Endothelial cell of umbilical vein (primary cell): ENCODE results near the gene FUT7. TPM values are rescaled to one million over a fixed set of nuclear protein-coding genes. Genes with fewer than 3 reads are reported as not detected.

Experiments
- BruUV-seq: library from RNA; stranded (reverse); fragments of 400-500 nt; replicated peaks from 2 replicates; lab custom pipeline; 2021; lab: Mats Ljungman, UMichigan
- CTCF ChIA-PET: fragments of 300-600, 350-600 bp; sonication (Branson Sonifier 250); formaldehyde crosslinking; loops from one replicate; lab custom pipeline; 2021; ENCODE audit warnings: antibody characterized with exemption, inconsistent platforms; lab: Charles Lee
- POLR2A ChIA-PET: fragments of 300-600, 350-600 bp; sonication (Branson Sonifier 250); formaldehyde crosslinking; loops from one replicate; lab custom pipeline; 2021; ENCODE audit warnings: antibody characterized with exemption, inconsistent platforms; lab: Charles Lee
- DNase-seq: peaks from one replicate; pipeline ENCODE4 v3.0.0-alpha.2; 2011; ENCODE audit warnings: low read depth, low spot score
- FAIRE-seq: peaks from 2 replicates; lab custom pipeline; 2011; peaks lifted over from hg19 to GRCh38; lab: Jason Lieb, UNC
- H2AFZ ChIP-seq: 2 replicates; pipeline ENCODE4 v1.6.0; 2012; ENCODE audit warnings: low read depth, low read length, control low read depth, inconsistent platforms
- H3K27ac ChIP-seq: 2 replicates; pipeline ENCODE4 v1.5.1; 2011; ENCODE audit warnings: low read depth, mild to moderate bottlenecking, control low read depth, low read length, moderate library complexity; ENCODE audit not compliant: insufficient read depth
- H3K27me3 ChIP-seq, 2 experiments: 2 replicates each; pipeline versions ENCODE4 v1.6.0 to v1.6.1; 2011; ENCODE audit warnings: low read length in 2 of 2, mixed read lengths in 1 of 2; ENCODE audit not compliant: control insufficient read depth in 2 of 2, insufficient read depth in 2 of 2
- H3K36me3 ChIP-seq, 2 experiments: 2 replicates in 1 of 2; 3 replicates in 1 of 2; pipeline ENCODE4 v1.5.1; 2011; ENCODE audit warnings: low read length in 2 of 2, mild to moderate bottlenecking in 1 of 2, moderate library complexity in 1 of 2; ENCODE audit not compliant: control insufficient read depth in 2 of 2, insufficient read depth in 2 of 2; ENCODE audit errors: extremely low read depth in 1 of 2
- H3K4me1 ChIP-seq: 3 replicates; pipeline ENCODE4 v1.5.1; 2011; ENCODE audit warnings: mild to moderate bottlenecking, low read length; ENCODE audit not compliant: control insufficient read depth, insufficient read depth; ENCODE audit errors: extremely low read depth
- H3K4me2 ChIP-seq: 2 replicates; pipeline ENCODE4 v1.6.1; 2011; ENCODE audit warnings: low read length, control low read depth, mixed read lengths; ENCODE audit not compliant: insufficient read depth
- H3K4me3 ChIP-seq, 3 experiments: fragments of 200-600 bp in 1 of 3; sonication (generic), shearing (Covaris generic) in 1 of 3; replicated peaks in 1 of 3; 2 replicates each; pipeline ENCODE4 v1.5.1; 2011 to 2016; ENCODE audit warnings: control low read depth in 3 of 3, low read length in 3 of 3, mild to moderate bottlenecking in 2 of 3, inconsistent platforms in 1 of 3, low read depth in 1 of 3, moderate library complexity in 1 of 3; ENCODE audit not compliant: insufficient read depth in 1 of 3
- H3K79me2 ChIP-seq: 2 replicates; pipeline ENCODE4 v1.6.0; 2012; ENCODE audit warnings: low read length, inconsistent platforms; ENCODE audit not compliant: control insufficient read depth, insufficient read depth
- H3K9ac ChIP-seq: replicated peaks from 2 replicates; pipeline ENCODE3; 2011; ENCODE audit warnings: low read length, control low read depth; ENCODE audit not compliant: insufficient read depth; ENCODE audit errors: extremely low read depth
- H3K9me1 ChIP-seq: replicated peaks from 3 replicates; pipeline ENCODE4 v1.6.0; 2011; ENCODE audit warnings: mild to moderate bottlenecking, low read length; ENCODE audit not compliant: control insufficient read depth, insufficient read depth; ENCODE audit errors: extremely low read depth
- H3K9me3 ChIP-seq: replicated peaks from 2 replicates; pipeline ENCODE4 v1.5.1; 2012; ENCODE audit warnings: low read length, inconsistent platforms; ENCODE audit not compliant: control insufficient read depth, insufficient read depth
- H4K20me1 ChIP-seq: replicated peaks from 2 replicates; pipeline ENCODE3; 2011; ENCODE audit warnings: mild to moderate bottlenecking, low read length; ENCODE audit not compliant: control insufficient read depth, insufficient read depth; ENCODE audit errors: extremely low read depth
- EZH2 ChIP-seq: IDR thresholded peaks from 2 replicates; pipeline ENCODE4 v1.6.1; 2012; ENCODE audit warnings: borderline replicate concordance, low read depth, mild to moderate bottlenecking, moderate library complexity, low read length, inconsistent platforms; ENCODE audit not compliant: severe bottlenecking
- FOS ChIP-seq: IDR thresholded peaks from 2 replicates; pipeline ENCODE4 v1.6.1; 2011; ENCODE audit warnings: mild to moderate bottlenecking, low read length, moderate library complexity, borderline replicate concordance; ENCODE audit not compliant: insufficient read depth
- JUN ChIP-seq: IDR thresholded peaks from 2 replicates; pipeline ENCODE4 v1.6.1; 2011; ENCODE audit warnings: borderline replicate concordance, low read depth; ENCODE audit not compliant: insufficient read length, insufficient read depth
- MYC ChIP-seq: IDR thresholded peaks from one replicate; pipeline ENCODE4 v1.6.1; 2011; ENCODE audit warnings: mild to moderate bottlenecking, low read depth, low read length
- POLR2A ChIP-seq: IDR thresholded peaks from 2 replicates; pipeline ENCODE4 v1.6.1; 2012; ENCODE audit warnings: low read depth, mild to moderate bottlenecking, control low read depth, low read length
- POLR2AphosphoS5 ChIP-seq: IDR thresholded peaks from 2 replicates; pipeline ENCODE4 v1.6.1; 2012; ENCODE audit warnings: low read depth, mild to moderate bottlenecking, control low read depth, low read length, moderate library complexity; ENCODE audit not compliant: insufficient read depth
- dilution Hi-C: fragments of 300-500 bp; cut with MboI; formaldehyde crosslinking; loops from one replicate; pipeline ENCODE4 v1.15.0; 2019; ENCODE audit warnings: low sequenced_read_pairs; ENCODE audit not compliant: extremely low pct_ligation_motif_present
- intact Hi-C: fragments of 100-400 bp; cut with micrococcal nuclease; formaldehyde crosslinking; loops from one replicate; pipeline ENCODE4 v1.10.0; 2022
- polyA plus RNA-seq, 4 experiments: library from polyadenylated mRNA; depleted of rRNA in 3 of 4; stranded (reverse) in 3 of 4; unstranded in 1 of 4; fragments of >200 nt; gene quantifications; 2 replicates each; pipeline versions ENCODE4 v1.2.1 to v1.2.3, GENCODE V29; 2011 to 2012; ENCODE audit warnings: missing spikeins in 1 of 4
- total RNA-seq: library from RNA; stranded (reverse); gene quantifications from 2 replicates; pipeline ENCODE4 v1.2.3, GENCODE V29; 2021
- TF ChIP-seq, protein P1 (sequence below): IDR thresholded peaks from 2 replicates; pipeline ENCODE4 v1.6.1; 2011; ENCODE audit not compliant: insufficient read depth, insufficient read length

FUT7 gene
- total and polyA plus RNA-seq, 2 donors (not counting 3 experiments of a cell fraction or from before 2014, with no cell fraction given): not detected

DNA sequence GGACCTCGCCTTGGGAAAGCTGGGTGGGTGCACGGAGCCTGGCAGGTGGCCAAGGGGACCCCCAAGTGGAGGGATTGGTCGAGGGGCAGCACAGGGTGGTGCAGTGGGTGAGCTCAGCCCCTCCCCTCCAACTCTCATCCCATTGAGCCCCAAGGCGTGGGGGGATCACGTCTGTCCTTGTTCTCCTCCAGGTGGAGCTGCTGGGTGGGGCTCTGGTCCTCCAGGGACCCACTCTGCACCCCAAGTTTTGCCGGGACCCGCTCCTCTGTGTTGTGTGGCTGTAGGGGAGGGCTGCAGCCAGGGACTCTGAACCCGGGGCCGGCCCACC lies 3.6 kb upstream of the FUT7 start:
- no peak for TF ChIP-seq POLR2AphosphoS5
- no peak for TF ChIP-seq JUN
- TF ChIP-seq, protein P1, sequence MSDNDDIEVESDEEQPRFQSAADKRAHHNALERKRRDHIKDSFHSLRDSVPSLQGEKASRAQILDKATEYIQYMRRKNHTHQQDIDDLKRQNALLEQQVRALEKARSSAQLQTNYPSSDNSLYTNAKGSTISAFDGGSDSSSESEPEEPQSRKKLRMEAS: no peak
- no peak for TF ChIP-seq FOS
- TF ChIP-seq MYC: no peak
- no peak for TF ChIP-seq EZH2
- no peak for TF ChIP-seq POLR2A
- Histone ChIP-seq H3K4me3 (no peak overlapping the region), H3K9me1 (no peaks in the 10 kb centered on the region), H3K4me1 (no peaks in the 10 kb centered on the region), H3K4me2 (no peak overlapping the region), H3K9me3 (no peaks in the 10 kb centered on the region), H3K27ac (no peak overlapping the region), H2AFZ (no peak overlapping the region), H3K9ac (no peak overlapping the region), H3K27me3 (no peaks in the 10 kb centered on the region), H4K20me1 (no peaks in the 10 kb centered on the region), H3K36me3 (peaks cover 0 to 15% of the 10 kb centered on the region in 2 experiments), H3K79me2 (no peaks in the 10 kb centered on the region)
- BruUV-seq: no TSS peak
- ChIA-PET POLR2A (no interaction called here), CTCF (interaction anchor here (0.6 to 4.3 kb wide), 42 partner anchors 9 to 269 kb away, joined by 3 to 111 read pairs (median 4); partner anchors contain the start of genes AJM1, CLIC3, MAN1B1 and NPDC1)
- intact Hi-C loops: loop anchor here (1.0 to 2.0 kb wide), 4 partner anchors 87 to 248 kb away; partner anchors contain the start of genes AJM1 and TMEM141
- dilution Hi-C loops: no loop called here
- DNase-seq (no peak), FAIRE-seq (no peak)
